Skin epidermis (tissue), 12 donors: ENCODE results near the gene ALDH4A1.
A peak's percentile ranks its signal among the peaks of the same experiment; 100 is the strongest.

Experiments used
- H3K27ac ChIP-seq, 21 experiments: fragments of 200-600 bp; sonication (generic) in 11 of 21; one replicate each; pipeline ENCODE4 v1.5.0; 2020; ENCODE audit warnings: mild to moderate bottlenecking in 3 of 21, inconsistent platforms in 2 of 21, moderate library complexity in 2 of 21
- H3K4me3 ChIP-seq, 7 experiments: fragments of 200-600 bp; sonication (generic) in 2 of 7; one replicate each; pipeline ENCODE4 v1.5.0; 2020; ENCODE audit warnings: inconsistent platforms in 2 of 7, mild to moderate bottlenecking in 2 of 7, moderate library complexity in 1 of 7

ALDH4A1 gene, protein sequence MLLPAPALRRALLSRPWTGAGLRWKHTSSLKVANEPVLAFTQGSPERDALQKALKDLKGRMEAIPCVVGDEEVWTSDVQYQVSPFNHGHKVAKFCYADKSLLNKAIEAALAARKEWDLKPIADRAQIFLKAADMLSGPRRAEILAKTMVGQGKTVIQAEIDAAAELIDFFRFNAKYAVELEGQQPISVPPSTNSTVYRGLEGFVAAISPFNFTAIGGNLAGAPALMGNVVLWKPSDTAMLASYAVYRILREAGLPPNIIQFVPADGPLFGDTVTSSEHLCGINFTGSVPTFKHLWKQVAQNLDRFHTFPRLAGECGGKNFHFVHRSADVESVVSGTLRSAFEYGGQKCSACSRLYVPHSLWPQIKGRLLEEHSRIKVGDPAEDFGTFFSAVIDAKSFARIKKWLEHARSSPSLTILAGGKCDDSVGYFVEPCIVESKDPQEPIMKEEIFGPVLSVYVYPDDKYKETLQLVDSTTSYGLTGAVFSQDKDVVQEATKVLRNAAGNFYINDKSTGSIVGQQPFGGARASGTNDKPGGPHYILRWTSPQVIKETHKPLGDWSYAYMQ

DNA sequence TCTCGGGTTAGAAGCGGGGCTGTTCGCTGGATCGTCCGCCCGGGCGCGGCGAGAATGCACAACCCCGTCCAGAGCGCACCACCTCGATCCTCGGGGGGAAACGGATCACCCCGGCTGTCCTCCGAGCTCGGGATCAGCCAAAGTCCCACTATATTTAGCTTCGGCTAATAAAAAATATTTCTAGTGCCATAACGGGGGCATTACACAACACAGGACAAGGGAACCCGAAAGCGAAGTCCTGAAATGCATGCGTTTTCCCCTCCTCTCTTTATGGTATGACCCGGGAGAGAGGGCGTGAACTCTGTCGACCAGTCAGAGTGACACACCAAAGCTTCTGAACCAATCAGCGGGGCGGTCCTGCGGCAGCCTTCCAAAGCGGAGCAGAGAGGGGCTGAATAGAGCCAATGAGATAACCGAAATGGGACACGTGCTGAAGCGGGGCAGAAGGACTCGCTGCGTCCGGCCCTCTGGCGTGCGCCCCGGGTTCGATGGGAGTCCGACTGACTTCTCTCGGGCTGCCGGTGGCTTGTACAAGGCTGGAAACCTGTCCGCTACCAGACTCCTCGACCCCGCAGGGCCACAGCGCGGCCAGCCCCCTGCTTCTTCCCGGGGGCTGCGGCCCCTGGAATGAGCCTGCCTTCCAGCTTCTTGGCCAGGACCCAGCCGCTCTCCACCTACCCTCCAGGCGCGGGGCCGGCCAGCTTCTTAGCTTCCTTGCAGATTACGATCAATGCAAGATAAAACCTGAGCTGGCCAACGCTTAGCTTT, at the start of gene ALDH4A1:
TSS of gene ALDH4A1 (minus strand) at position 33 of the 768 bp plus-strand sequence. CDS start at position 1, 32 bp downstream.
- peak within 1 kb of the TSS in 20 of 21 experiments; percentile 69 to 96 (median 86) for H3K27ac ChIP-seq
- peak within 1 kb of the TSS; percentile 56 to 92 (median 75) for H3K4me3 ChIP-seq

DNA sequence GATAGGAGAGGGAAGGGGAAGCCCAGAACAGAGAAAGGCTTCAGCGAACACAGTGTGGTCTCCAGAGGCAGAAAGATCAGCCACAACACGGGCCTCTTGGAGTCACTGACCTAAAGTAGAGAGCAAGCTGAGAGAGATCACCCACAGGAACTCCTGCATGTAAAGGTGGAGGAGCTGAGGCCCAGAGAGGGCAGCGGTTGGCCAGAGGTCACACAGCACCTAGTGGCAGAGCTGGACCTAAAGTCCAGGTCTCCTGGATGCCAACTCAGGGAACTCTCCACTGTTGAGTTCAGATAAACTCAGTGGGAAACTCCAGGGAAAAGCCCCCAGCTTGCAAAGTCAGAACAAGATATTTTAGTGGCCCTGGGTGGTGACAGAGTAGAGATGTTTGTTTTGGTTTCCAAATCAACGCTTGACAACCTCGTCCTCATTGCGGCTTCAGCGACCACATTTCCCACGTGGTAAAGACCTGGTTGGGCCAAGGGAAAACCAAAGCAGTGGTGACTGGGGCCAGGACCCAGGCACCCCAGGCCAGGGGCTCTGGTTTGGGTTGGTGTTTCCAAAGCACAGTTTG, 49.5 kb upstream of the ALDH4A1 start:
- Histone ChIP-seq H3K27ac (peak overlapping the region in 20 of 21 experiments; percentile 72 to 95 (median 90)), H3K4me3 (peak overlapping the region; percentile 6 to 37 (median 24))

DNA sequence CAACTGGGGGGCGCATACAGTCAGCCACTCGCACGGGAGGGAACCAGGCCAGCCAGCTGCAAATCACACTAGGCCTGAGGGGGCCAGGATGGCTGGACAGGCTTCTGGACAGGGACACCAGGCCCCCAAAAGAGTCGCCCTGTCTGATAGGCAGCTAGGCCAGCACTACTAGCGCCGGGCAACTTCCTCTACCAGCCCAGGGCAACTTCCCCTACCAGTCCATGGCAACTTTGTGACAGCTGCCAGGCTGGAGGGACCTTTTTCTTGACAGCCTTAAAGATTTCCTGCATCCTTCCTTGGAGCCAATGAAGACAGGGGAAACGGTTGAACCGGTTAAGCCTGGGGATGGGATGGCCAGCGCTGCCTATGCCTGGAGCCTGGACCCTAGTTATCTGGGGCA, 49.1 kb upstream of the ALDH4A1 start:
- Histone ChIP-seq H3K27ac (peak overlapping the region in 20 of 21 experiments; percentile 72 to 95 (median 90)), H3K4me3 (peak overlapping the region; percentile 12 to 37 (median 26))

DNA sequence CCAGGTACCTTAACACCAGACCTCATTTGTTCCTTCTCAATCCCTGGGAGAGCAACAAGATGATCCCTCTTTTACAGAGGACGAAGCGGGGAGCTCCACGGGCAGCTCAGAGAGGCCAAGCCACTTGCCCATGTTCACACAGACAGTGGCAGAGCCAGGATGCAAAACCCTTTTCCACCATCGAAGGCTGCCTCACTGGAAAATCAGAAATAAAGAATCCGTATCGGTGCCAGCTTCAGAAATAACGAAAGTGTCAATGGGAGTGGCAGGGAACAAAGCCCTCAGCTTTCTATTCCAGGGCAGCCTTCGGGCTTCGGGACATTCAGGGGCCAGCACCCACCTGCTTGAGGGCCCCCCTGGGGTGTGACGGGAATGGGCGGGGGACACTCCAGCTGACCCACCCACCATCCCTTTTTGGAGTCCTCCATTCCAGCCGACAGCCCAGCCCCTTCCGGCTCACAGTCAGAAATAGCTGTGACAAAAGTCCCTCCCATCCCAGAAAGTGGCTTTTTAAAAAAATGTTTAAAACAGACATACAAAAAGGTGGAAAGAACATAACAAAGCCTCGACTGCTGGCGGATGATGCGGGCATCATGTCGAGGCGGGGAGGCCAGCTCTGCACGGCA, 48.2 kb upstream of the ALDH4A1 start:
- peak overlapping the region; percentile 26 to 95 (median 89) for H3K27ac ChIP-seq
- H3K4me3 ChIP-seq = peak overlapping the region; percentile 12 to 37 (median 26)

DNA sequence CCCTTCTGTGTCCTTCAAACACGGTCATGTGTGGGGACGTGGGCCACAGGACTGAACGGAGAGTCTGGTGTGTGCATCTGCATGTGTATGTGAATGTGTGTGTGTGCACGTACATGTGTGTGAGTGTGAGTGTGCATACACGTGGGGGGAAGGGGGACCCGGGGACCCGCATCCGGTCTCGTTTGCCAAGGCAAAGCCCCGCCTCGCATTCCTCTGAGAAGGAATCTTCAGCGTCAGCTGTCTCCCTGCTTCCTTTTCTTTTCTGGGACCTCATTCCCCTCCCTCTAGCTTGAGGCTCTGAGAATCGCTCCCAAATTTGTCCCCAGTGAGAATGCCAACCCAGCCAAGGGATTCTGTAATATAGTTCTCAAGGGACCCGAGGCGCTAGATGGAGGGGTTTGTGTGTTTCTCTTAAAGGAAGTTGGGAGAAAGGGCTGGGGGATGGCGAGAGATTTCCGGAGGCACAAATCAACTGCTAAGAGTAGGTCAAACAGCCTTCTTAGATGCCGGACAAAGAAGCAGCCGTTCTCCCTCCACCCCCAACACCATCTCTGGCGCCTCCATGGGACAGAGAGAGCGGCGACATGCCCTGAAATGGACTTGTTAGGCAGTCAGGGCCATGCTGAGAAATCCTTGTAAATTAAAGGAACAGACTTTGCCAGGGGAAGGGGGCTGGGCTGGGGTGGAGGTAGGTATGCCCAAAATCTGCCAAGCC, 47.5 kb upstream of the ALDH4A1 start:
- Histone ChIP-seq H3K4me3 (peak overlapping the region; percentile 12 to 37 (median 26)), H3K27ac (peak overlapping the region; percentile 26 to 95 (median 89))

DNA sequence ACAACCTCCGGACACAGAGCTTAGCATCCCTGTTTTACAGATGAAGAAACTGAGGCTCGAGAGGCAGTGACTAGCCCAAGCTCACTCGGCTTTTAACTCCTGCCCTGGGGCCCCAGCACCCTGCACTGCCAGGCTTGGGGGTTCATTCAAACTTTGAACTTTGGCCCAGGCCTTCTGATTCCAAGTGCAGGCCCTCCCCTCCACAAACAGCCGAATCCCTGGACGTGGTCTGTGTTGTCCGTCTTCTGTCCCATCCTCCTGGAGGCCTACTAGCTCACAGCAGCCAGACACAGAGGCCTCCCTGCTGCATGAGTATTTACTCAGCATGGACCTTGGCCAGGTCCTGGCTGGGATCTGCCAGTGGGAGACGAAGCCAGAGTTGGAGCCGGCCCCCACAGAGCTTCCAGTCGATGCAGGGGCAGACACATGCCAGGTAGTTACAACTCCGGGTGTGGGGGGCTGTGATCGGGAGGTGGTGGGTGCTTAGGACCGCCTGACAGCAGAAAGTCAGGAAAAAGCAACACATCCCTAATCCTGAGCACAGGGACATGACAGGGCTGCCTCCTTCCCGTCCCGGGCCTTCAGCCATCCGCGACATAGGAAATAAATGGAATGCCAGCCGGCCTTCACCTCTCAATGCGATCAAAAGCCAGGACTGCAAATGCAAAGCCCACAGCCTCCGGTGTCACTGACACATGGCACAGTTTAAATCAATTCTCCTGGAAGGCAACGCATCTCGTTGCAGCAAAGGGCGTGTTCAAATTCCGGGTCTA, 46.7 kb upstream of the ALDH4A1 start:
- Histone ChIP-seq H3K27ac (peak overlapping the region in 20 of 21 experiments; percentile 72 to 95 (median 90)), H3K4me3 (peak overlapping the region in 6 of 7 experiments; percentile 12 to 37 (median 26))

DNA sequence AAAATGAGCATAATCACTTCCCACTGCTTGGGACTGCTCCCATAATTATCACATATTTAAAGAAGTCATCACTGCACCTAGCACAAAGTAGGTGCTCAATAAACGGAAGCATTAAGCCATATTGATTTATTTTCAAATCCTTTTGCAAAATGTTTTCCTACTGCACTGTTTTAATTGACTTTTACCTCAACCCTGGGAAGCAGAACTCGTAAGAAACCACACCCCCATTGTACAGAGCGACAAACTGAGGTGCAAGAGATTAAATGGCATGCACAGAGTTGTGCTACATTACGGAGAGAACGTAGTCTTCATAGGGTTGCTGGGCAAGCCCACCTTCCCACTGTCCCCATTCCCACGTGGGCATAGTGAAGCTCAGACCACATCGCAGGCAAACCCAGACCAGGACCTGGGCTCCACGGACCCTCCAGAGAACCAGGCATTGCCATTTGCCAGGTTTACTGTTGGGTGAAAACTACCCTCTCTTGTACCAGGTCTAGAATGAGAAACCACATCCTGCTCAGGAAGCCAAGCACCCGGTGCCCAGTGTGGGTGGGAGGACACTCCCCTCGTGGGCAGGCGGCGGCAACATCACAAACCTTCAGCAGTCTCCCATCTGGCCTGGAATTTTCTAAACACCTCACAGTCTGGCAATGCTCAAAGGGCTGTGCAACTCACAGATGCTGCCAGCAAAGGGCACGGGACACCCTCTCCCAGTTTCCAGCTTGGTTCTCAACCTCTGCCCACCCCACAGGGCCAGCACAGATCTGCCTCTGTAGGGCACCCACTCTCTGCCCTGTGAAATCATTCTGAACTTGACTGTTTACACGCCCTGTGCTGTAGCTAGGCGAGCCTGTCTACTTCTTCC, 45.9 kb upstream of the ALDH4A1 start:
- peak overlapping the region; percentile 19 to 95 (median 89) for H3K27ac ChIP-seq
- H3K4me3 ChIP-seq = peak overlapping the region in 3 of 7 experiments; percentile 26 to 37 (median 27)

DNA sequence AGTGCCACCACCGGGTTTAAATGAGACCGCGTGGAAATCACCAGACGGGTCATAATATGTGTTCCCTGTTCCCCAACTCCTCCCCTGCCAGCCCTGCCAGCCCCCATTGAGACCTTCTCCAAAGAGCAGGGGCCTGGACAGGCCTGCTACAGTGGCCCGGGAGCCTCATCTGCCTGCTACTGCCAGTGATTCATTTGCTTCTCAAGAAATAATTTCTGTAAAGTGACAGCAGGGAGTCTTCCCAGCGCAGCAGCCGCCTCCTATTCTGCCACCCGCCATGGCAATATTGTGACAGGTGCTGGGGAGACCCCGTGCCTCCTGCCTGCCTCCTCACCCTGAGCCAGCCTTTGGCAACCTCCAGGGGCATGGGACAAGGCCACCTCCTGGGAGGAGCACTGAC, 45.2 kb upstream of the ALDH4A1 start:
- no peak overlapping the region for H3K4me3 ChIP-seq
- peak overlapping the region in 20 of 21 experiments; percentile 37 to 95 (median 88) for H3K27ac ChIP-seq

DNA sequence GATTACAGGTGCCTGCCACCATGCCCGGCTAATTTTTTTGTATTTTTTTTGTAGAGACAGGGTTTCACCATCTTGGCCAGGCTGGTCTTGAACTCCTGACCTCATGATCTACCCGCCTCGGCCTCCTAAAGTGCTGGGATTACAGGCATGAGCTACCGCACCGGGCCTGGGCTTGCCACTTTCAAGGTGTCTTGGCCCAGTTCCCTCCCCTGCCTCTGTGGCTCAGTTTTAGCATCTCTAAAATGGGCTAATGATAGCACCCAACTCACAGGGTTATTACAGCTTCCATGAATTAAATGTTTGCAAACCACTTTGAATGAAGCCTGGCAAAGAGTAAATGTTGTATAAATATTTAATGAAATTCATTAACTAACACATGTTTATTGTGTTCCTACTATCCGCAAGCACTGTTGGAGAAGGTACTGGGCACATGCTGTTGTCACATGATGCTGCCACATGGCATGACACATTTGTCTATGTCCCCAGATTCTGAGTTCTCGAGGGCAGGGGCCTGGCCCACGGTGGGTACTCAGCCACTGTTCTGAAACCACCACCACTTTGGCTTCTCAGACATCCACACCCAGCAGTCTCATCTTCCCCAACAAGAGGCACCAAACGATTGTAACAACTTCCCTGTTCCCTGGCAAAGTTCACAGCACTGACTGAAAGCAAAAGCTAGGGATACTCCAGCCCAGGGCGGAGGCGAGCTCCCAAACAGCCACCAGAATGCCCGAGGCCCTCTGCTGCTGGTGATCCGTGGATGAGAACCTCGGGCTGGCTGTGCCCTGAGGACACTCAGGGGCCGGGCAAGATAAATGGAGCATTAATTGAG, 44.4 kb upstream of the ALDH4A1 start:
- peak overlapping the region in 19 of 21 experiments; percentile 37 to 95 (median 89) for H3K27ac ChIP-seq

DNA sequence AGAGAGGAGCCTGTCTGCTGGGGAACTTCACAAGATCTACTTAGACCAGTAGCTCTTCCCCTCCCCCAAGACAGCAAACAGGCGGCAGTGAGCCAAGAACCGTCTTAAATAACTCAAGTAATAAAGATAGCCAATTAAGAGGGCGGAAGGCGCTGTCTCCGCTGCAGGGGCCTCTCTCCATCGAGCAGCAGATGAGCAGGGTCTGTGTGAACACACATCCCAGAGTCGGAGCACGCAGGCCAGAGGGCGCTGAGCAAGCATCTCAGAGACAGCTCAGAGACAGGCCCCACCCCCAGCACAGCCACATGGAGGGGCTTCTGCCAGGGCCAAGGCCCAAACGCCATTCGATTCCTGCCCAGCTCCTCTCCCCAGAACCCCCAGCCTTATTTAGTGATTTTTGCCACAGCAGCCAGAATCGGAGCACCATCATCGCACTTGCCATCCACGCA, 43.1 kb upstream of the ALDH4A1 start:
- peak overlapping the region in 15 of 21 experiments; percentile 7 to 95 (median 40) for H3K27ac ChIP-seq

More for the DNA sequence above, 44.4 kb upstream of the ALDH4A1 start:
- no peak overlapping the region for H3K4me3 ChIP-seq

DNA sequence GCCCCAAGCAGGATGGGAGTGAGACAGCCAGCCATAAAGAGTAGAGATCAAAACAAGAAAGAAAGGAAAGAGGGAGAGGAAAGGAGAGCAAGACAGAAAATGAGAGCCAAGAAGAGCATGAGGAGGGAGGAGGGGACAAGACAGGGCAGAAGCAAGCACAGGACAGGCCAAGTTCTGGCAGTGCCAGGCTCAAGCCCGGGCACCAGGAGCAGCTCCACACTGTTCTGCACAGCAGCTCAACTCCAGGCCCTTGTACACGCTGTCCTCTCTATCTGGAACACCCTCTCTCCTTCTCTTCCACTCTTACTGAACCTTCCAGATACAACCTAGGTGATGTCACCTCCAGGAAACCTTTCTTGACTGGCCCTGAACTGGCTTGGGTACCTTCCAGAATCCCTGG, 42.5 kb upstream of the ALDH4A1 start:
- Histone ChIP-seq H3K4me3 (no peak overlapping the region), H3K27ac (peak overlapping the region in 14 of 21 experiments; percentile 7 to 95 (median 42))

More for the DNA sequence above, 43.1 kb upstream of the ALDH4A1 start:
- H3K4me3 ChIP-seq = no peak overlapping the region

DNA sequence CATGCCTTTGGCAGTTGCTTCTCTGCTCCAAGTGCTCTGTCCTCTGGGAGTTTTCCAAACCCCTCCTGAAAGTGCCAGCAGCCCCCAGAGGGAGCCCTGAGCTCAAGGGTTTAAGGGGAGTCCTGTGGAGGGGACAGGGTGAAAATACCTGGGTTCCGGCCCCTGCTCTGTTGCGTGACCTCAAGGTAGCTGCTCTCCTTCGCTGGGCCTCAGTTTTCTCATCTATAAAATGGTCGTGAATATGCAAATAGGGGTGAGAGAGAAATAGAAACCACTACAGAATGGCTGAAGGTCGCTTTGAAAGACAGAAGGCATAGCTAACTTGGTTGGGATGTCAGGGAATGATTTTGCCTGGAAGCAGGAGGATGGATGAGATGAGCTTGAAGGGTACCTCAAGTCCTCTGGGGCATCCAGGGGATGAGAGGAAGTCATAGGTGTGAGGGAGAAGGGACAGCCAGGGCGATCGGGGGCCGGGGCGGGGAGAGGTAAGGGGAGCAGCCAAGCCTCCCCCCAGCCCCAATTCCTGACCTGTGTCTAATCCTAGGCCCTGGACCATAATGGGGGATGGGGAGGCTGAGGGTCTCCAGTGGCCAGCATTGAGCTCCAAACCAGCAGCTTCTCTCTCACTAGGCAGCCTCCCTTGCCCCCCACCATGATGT, 41.7 kb upstream of the ALDH4A1 start:
- no peak overlapping the region for H3K4me3 ChIP-seq
- H3K27ac ChIP-seq = peak overlapping the region in 10 of 21 experiments; percentile 7 to 95 (median 46)

DNA sequence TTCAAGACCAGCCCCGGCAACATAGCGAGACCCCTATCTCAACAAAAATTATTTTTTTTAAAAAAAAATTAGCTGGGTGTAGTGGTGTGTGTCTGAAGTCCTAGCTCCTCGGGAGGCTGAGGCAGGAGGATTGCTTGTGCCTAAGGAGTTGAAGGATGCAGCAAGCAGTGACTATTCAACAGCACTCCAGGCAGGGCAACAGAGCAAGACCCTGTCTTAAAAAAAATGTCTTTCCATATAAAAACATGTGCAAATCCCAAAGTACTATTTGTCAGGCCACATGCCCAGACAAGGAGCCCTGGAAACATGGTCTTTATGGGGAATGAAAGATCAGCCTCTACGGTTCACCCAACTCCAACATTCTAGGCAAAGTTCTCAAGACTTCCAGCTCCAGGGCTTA, 40.8 kb upstream of the ALDH4A1 start:
- Histone ChIP-seq H3K27ac (no peak overlapping the region), H3K4me3 (no peak overlapping the region)

DNA sequence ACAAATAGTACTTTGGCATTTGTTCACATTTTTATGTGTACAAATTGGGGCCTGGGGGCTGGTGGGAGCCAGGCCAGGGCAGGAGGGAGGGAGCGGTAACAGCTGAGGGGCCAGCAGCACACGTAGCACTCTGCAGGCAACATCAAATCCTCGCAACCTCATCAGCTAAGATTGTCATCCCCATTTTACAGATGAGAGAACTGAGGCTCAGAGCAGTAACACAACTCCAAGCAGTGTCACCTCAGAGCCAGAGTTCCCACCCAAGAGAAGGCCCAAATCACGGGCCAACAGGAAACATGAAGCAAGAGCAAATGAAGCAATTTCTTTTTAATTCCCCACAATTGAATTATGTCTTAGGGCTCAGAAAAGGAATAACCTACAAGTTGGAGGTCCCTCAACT, 40.0 kb upstream of the ALDH4A1 start:
- H3K27ac ChIP-seq = peak overlapping the region in 14 of 21 experiments; percentile 6 to 74 (median 60)
- H3K4me3 ChIP-seq = no peak overlapping the region
